Activated CD4-positive, alpha-beta T cell treated with anti-CD3 and anti-CD28 coated beads, Interleukin-2, amount 10 ng/mL, durations not matched to agents 24 days and 14 days (primary cell): Measurements from ENCODE around the gene CPAMD8. TPM values are rescaled to one million over a fixed set of nuclear protein-coding genes. Genes with fewer than 3 reads are reported as not detected.
A peak's percentile ranks its signal among the peaks of the same experiment; 100 is the strongest.
"Not testable (repeated sequence)": the region's sequence is repeated elsewhere in the genome, so short reads cannot be mapped to it uniquely, and the experiment has no call there.

Experiments used
- DNase-seq: peaks from one replicate; pipeline ENCODE4 v3.0.0; 2022
- H3K27ac Mint-ChIP-seq: one replicate; pipeline ENCODE4 v1.8.0; 2022; ENCODE audit warnings: mild to moderate bottlenecking, mixed read lengths
- H3K27me3 Mint-ChIP-seq: one replicate; pipeline ENCODE4 v1.8.0; 2022; ENCODE audit warnings: mixed read lengths
- H3K36me3 Mint-ChIP-seq: one replicate; pipeline ENCODE4 v1.8.0; 2022; ENCODE audit warnings: low read depth, mild to moderate bottlenecking, mixed read lengths
- H3K4me1 Mint-ChIP-seq: one replicate; pipeline ENCODE4 v1.8.0; 2021; ENCODE audit warnings: mixed read lengths
- H3K4me3 Mint-ChIP-seq: one replicate; pipeline ENCODE4 v1.8.0; 2022; ENCODE audit warnings: mild to moderate bottlenecking, moderate library complexity, mixed read lengths
- H3K9me3 Mint-ChIP-seq: one replicate; pipeline ENCODE4 v1.8.0; 2021; ENCODE audit warnings: mixed read lengths
- intact Hi-C: fragments of 100-400 bp; cut with micrococcal nuclease; formaldehyde crosslinking; loops from one replicate; pipeline ENCODE4 v1.15.1; 2023
- total RNA-seq: library from RNA; stranded (reverse); gene quantifications from 2 replicates; pipeline ENCODE4 v1.2.3, GENCODE V29; 2022

The CPAMD8 gene
- total RNA-seq, 1 donor from 2014 or later: 0.33 TPM

DNA sequence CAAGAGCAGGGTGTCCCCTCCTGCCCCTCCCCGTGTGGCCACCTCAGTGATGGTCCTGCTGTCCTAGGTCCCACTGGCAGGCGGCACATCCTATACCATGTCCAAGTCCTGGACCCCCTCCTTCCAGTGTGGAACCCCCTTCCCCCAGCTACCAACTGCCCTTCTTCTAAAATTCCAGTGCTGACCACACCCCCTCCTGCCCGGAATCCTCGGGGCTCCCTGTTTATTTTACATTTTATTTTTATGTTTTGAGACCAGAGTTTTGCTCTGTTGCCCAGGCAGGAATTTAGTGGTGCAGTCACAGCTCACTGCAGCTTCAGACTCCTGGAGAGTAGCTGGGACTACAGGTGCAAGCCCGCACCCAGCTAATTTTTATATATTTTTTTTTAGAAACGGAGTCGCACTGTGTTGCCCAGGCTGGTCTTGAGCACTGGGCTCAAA is 945 bp upstream of the CPAMD8 start:
- intact Hi-C loops: no loop called here
- Mint-ChIP-seq H3K4me3 (no peak overlapping the region), H3K27ac (no peak overlapping the region)

DNA sequence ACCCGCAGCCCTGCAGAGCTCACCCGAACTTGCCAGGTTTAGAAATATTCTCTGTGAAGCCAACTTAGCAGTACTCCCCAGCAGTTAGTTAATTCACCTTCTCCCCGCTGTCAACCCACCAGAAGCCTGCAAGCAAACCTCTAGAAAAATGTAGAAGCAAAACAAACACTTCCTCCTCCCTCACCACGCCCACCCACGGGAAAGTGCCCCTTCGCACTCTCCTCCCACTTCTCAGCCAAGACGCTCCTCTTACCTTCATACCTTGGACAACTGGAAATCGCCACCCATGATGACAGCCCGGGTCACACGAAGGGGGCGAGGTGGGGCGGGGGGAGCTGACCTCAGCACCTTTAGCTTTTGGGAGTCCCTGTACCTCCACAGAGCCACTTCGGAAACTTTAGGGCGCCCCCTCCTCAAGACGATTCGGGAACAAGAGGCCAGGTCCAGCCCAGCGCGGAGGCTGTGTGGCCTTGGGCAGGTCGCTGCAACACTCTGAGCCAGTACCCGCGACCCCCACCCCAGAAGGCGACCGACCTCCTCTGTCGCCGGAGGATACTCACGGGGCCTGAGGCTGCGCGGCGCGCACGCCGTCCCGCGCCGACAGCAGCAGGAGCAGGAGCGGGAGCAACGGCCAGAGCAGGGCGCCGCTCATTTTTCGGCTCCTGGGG is 485 bp downstream of the CPAMD8 start:
- Mint-ChIP-seq H3K27me3 (peaks cover 42% of the 10 kb centered on the region), H3K9me3 (peaks cover 3% of the 10 kb centered on the region), H3K36me3 (peaks cover 2% of the 10 kb centered on the region), H3K4me3 (peak overlapping the region; percentile 28), H3K27ac (no peak overlapping the region), H3K4me1 (peaks cover 2% of the 10 kb centered on the region)
- intact Hi-C loops: no loop called here
- no peak for DNase-seq

More for the DNA sequence above, 945 bp upstream of the CPAMD8 start:
- peaks cover 2% of the 10 kb centered on the region for H3K36me3 Mint-ChIP-seq
- H3K4me1 Mint-ChIP-seq: peaks cover 2% of the 10 kb centered on the region
- peaks cover 44% of the 10 kb centered on the region for H3K27me3 Mint-ChIP-seq
- H3K9me3 Mint-ChIP-seq: peaks cover 3% of the 10 kb centered on the region
- DNase-seq: no peak

GRCh38 chr19:17025361-17025760 is 1.2 kb downstream of the CPAMD8 start:
- no peak overlapping the region for H3K4me3 Mint-ChIP-seq
- peaks cover 2% of the 10 kb centered on the region for H3K36me3 Mint-ChIP-seq
- DNase-seq: no peak
- H3K4me1 Mint-ChIP-seq: peaks cover 2% of the 10 kb centered on the region
- H3K9me3 Mint-ChIP-seq: peaks cover 8% of the 10 kb centered on the region
- H3K27ac Mint-ChIP-seq: no peak overlapping the region
- intact Hi-C loops: no loop called here
- peaks cover 40% of the 10 kb centered on the region for H3K27me3 Mint-ChIP-seq

DNA sequence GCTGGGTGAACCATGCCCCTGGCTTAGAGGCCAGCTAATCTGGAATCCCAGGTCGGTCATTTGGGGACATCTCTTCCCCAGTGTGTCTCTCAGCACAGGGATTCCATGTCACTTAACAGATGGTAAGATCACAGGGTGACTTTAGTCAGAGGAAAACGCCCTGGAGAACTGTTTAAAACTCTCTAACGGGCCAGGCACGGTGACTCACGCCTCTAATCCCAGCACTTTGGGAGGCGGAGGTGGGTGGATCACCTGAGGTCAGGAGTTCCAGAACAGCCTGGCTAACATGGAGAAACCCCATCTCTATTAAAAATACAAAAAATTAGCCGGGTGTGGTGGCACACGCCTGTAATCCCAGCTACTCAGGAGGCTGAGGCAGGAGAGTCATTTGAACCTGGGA is 1.7 kb downstream of the CPAMD8 start:
- intact Hi-C loops, H3K27ac Mint-ChIP-seq: not testable (repeated sequence)

DNA sequence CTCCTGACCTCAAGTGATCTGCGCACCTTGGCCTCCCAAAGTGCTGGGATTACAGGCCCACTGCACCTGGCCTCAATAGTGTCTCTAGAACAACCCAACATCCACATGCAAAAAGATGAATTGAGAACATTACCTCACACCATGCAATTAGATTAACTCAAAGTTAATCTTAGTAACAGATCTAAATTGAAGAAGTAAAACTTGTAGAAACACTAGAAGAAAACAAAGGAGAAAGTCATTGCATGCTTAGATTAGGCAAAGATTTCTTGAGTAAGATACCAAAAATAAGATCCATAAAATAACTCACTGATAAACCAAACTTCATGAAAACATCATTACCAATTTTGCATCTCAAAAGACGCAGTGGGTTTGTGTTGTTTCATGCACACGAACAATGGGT is 2.8 kb downstream of the CPAMD8 start:
- peaks cover 2% of the 10 kb centered on the region for H3K4me1 Mint-ChIP-seq
- no peak for DNase-seq
- H3K27ac Mint-ChIP-seq: no peak overlapping the region
- peaks cover 2% of the 10 kb centered on the region for H3K36me3 Mint-ChIP-seq
- H3K27me3 Mint-ChIP-seq: peaks cover 39% of the 10 kb centered on the region
- intact Hi-C loops: no loop called here
- peaks cover 8% of the 10 kb centered on the region for H3K9me3 Mint-ChIP-seq
- H3K4me3 Mint-ChIP-seq: no peak overlapping the region

More for the DNA sequence above, 1.7 kb downstream of the CPAMD8 start:
- H3K4me3 Mint-ChIP-seq, H3K36me3 Mint-ChIP-seq, H3K9me3 Mint-ChIP-seq, H3K4me1 Mint-ChIP-seq, DNase-seq: not testable (repeated sequence)
- peaks cover 40% of the 10 kb centered on the region for H3K27me3 Mint-ChIP-seq

- H3K27ac Mint-ChIP-seq: no peak overlapping the region
Observed at GRCh38 chr19:17022738-17023137, 3.9 kb downstream of the CPAMD8 start.

DNA sequence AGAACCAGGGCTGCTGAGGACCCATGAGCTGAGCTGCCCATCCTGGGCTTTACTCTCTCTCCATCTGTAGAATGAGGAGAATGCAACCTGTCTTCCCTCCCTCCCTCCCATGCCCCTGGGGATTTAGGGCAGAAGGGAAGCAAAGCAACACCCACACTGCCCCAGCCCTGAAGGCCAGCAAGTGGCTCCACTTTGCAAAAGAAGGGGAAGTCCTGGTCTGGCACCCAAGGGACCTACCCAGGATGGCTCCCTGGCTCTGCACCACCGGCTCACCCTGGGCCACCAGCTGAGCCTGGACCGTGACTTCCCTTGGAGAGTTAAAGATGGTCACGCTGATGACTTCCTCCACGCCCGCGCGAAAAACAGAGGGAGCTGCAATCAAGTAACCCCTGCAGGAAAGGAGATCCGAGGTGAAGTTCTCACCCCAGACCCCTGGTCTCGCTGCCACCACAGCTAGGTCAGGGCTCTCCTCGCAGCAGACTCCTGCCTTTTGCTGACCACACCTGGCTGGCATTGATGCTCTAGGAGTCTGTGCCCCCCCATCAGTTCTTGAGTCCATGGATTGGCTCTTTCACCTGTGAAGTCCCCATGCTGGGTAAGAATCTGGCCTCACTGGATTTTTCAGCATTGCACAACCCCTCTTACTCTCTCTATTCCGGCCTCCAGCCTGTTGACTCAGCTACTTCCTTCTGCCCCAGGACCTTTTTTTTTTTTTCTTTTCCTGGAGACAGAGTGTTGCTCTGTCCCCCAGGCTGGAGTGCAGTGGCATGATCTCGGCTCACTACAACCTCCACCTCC is 4.6 kb downstream of the CPAMD8 start:
- intact Hi-C loops: no loop called here
- no peak overlapping the region for H3K27ac Mint-ChIP-seq
- H3K4me3 Mint-ChIP-seq: no peak overlapping the region
- peaks cover 8% of the 10 kb centered on the region for H3K9me3 Mint-ChIP-seq
- H3K27me3 Mint-ChIP-seq: peaks cover 25% of the 10 kb centered on the region
- peaks cover 2% of the 10 kb centered on the region for H3K36me3 Mint-ChIP-seq
- H3K4me1 Mint-ChIP-seq: peaks cover 2% of the 10 kb centered on the region
- no peak for DNase-seq

More at GRCh38 chr19:17022738-17023137, 3.9 kb downstream of the CPAMD8 start:
- H3K36me3 Mint-ChIP-seq: peaks cover 2% of the 10 kb centered on the region
- no peak for DNase-seq
- H3K4me1 Mint-ChIP-seq: peaks cover 2% of the 10 kb centered on the region
- peaks cover 8% of the 10 kb centered on the region for H3K9me3 Mint-ChIP-seq
- peaks cover 29% of the 10 kb centered on the region for H3K27me3 Mint-ChIP-seq
- intact Hi-C loops: no loop called here
- no peak overlapping the region for H3K4me3 Mint-ChIP-seq

- Mint-ChIP-seq H3K4me3 (no peak overlapping the region), H3K27me3 (peaks cover 25% of the 10 kb centered on the region), H3K4me1 (peaks cover 2% of the 10 kb centered on the region), H3K27ac (no peak overlapping the region), H3K36me3 (peaks cover 2% of the 10 kb centered on the region), H3K9me3 (peaks cover 8% of the 10 kb centered on the region)
- no peak for DNase-seq
- intact Hi-C loops: no loop called here
Observed at GRCh38 chr19:17021328-17021727, 5.3 kb downstream of the CPAMD8 start.

DNA sequence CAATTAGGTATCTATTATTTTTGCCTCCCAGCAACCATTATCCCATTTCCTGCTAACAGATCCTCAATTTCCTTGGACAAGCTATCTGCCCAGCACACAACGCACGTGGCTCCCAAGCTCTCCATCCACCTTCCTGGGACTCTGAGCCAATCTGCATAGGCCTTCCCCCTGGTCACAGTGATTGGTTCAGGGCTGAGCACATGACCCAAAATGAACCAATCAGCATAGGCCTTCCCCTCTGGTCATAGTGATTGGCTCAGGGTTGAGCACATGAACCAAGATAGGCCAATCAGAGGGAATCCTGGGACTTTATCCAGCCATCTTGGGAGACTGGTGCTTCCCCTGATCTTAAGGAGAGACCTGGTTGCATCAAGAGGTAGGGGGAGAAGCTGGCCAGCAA is 5.8 kb downstream of the CPAMD8 start:
- H3K4me1 Mint-ChIP-seq: peaks cover under 1% of the 10 kb centered on the region
- H3K27me3 Mint-ChIP-seq: peaks cover 20% of the 10 kb centered on the region
- H3K27ac Mint-ChIP-seq: no peak overlapping the region
- DNase-seq: no peak
- H3K9me3 Mint-ChIP-seq: peaks cover 8% of the 10 kb centered on the region
- no peak overlapping the region for H3K4me3 Mint-ChIP-seq
- intact Hi-C loops: no loop called here
- H3K36me3 Mint-ChIP-seq: peaks cover 2% of the 10 kb centered on the region

DNA sequence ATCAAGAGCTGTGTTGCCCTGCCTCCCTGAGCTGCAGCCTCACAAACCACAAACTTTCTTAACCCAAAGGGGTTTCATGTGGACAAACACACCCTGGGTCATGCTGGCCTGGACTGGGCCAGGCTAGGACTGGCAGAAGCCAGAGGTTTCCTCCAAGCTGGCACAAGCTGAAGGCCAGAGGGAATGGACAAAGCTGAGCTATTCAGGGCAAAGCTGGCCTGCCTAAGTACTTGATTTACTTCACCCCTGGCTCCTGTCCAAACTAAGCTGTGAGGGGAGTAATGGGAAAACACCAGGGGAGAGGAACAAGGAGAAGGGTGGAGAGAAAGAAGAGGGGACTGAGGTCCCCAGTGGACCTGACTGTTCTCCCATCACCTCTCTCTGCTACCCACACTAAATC is 6.2 kb downstream of the CPAMD8 start:
- peaks cover 2% of the 10 kb centered on the region for H3K36me3 Mint-ChIP-seq
- no peak for DNase-seq
- H3K27me3 Mint-ChIP-seq: peaks cover 16% of the 10 kb centered on the region
- no peak overlapping the region for H3K27ac Mint-ChIP-seq
- no peak overlapping the region for H3K4me3 Mint-ChIP-seq
- peaks cover 8% of the 10 kb centered on the region for H3K9me3 Mint-ChIP-seq
- intact Hi-C loops: no loop called here
- H3K4me1 Mint-ChIP-seq: no peaks in the 10 kb centered on the region

GRCh38 chr19:17014212-17014861 is 12.3 kb downstream of the CPAMD8 start:
- H3K36me3 Mint-ChIP-seq, intact Hi-C loops, H3K4me3 Mint-ChIP-seq, H3K27ac Mint-ChIP-seq, DNase-seq, H3K9me3 Mint-ChIP-seq, H3K4me1 Mint-ChIP-seq, H3K27me3 Mint-ChIP-seq: not testable (repeated sequence)

GRCh38 chr19:17011485-17011884 is 15.1 kb downstream of the CPAMD8 start:
- no peak overlapping the region for H3K27ac Mint-ChIP-seq
- peaks cover 2% of the 10 kb centered on the region for H3K27me3 Mint-ChIP-seq
- intact Hi-C loops: no loop called here
- no peaks in the 10 kb centered on the region for H3K4me1 Mint-ChIP-seq
- no peaks in the 10 kb centered on the region for H3K9me3 Mint-ChIP-seq
- H3K36me3 Mint-ChIP-seq: no peaks in the 10 kb centered on the region
- H3K4me3 Mint-ChIP-seq: no peak overlapping the region
- DNase-seq: no peak

- intact Hi-C loops: no loop called here
- H3K9me3 Mint-ChIP-seq: no peaks in the 10 kb centered on the region
- no peak for DNase-seq
- H3K27ac Mint-ChIP-seq: no peak overlapping the region
- no peaks in the 10 kb centered on the region for H3K36me3 Mint-ChIP-seq
- H3K27me3 Mint-ChIP-seq: peaks cover 4% of the 10 kb centered on the region
- peaks cover 8% of the 10 kb centered on the region for H3K4me1 Mint-ChIP-seq
- H3K4me3 Mint-ChIP-seq: no peak overlapping the region
Observed at GRCh38 chr19:17006579-17006978, 20.0 kb downstream of the CPAMD8 start.

DNA sequence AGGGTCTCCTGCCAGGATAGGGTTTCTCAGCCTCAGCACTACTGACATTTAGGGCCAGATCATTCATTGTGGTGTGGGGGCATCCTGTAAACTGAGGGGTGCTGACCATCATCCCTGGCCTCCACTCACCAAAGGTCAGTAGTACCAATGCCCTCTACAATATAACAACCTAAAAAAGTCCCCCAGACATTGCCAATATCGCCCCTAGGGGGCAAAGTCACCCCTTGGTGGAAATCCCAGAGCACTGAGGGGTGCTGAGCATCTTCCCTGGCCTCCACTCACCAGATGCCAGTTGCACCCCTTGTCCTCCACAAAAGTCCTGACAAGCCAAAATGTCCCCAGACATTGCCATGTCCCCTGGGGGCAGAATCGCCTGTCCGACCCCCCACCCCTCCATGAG is 21.6 kb downstream of the CPAMD8 start:
- no peak overlapping the region for H3K4me3 Mint-ChIP-seq
- H3K27me3 Mint-ChIP-seq: peaks cover 4% of the 10 kb centered on the region
- DNase-seq: no peak
- no peaks in the 10 kb centered on the region for H3K36me3 Mint-ChIP-seq
- intact Hi-C loops: no loop called here
- peaks cover 18% of the 10 kb centered on the region for H3K4me1 Mint-ChIP-seq
- no peaks in the 10 kb centered on the region for H3K9me3 Mint-ChIP-seq
- no peak overlapping the region for H3K27ac Mint-ChIP-seq
